OCI-LY1 (cell line): ENCODE results near the gene CERS6.

Experiments used
- CTCF ChIP-seq: fragments of 200-600 bp; sonication (generic), shearing (Covaris generic); IDR thresholded peaks from 2 replicates; pipeline ENCODE4 v1.5.1; 2017; ENCODE audit warnings: mild to moderate bottlenecking, antibody characterized with exemption, low read length, moderate library complexity, mixed read lengths
- EZH2 ChIP-seq: fragments of 200-600 bp; sonication (generic), shearing (Covaris generic); IDR thresholded peaks from 2 replicates; pipeline ENCODE4 v1.8.0; 2017; ENCODE audit warnings: borderline replicate concordance, mixed run types, mild to moderate bottlenecking, antibody characterized with exemption, low read length, moderate library complexity, mixed read lengths

DNA sequence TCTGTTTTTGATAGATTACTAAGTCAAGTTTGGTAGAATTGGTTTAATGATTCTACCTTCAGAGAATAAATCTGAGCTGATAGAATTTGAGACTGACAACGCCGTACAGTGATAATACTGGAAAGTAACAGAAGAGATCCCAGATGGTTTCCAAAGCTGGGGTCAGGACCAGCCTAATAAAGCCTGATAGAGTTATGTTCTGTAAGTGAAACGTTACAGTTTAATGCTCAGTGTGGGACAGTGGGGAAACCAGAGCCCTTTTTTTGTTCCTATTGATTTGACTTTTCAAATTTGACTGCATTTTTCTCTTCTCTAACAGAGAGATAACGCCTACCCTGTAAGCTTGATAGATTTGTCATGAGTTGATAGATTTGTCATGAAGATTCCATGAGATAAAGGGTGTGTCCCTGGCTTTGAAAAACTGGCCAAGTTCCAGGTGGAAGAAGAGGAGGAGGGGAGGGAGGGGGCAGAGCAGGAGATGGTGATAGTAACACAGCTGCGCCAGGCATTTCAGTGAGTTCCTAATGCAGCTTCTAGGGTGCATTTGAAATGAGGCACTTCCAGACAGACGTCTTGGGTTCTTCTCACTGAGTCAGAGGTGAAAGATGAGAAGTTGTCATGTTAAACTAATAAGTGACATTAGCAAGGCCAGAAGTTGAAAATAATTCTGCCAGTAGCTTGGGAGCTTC, 65.1 kb downstream of the CERS6 start:
- TF ChIP-seq CTCF (no peak), EZH2 (no peak)
